B cell (primary cell): ENCODE data around the gene TMEM87B.

Experiments
- CTCF ChIP-seq: fragments of 200-600 bp; IDR thresholded peaks from one replicate; pipeline ENCODE4 v1.8.0; 2022; ENCODE audit warnings: antibody characterized with exemption, mild to moderate bottlenecking
- EZH2 ChIP-seq: IDR thresholded peaks from 2 replicates; pipeline ENCODE4 v1.6.1; 2012; ENCODE audit warnings: borderline replicate concordance, low read depth, mild to moderate bottlenecking, moderate library complexity, low read length; ENCODE audit not compliant: insufficient read depth, poor library complexity, severe bottlenecking

DNA sequence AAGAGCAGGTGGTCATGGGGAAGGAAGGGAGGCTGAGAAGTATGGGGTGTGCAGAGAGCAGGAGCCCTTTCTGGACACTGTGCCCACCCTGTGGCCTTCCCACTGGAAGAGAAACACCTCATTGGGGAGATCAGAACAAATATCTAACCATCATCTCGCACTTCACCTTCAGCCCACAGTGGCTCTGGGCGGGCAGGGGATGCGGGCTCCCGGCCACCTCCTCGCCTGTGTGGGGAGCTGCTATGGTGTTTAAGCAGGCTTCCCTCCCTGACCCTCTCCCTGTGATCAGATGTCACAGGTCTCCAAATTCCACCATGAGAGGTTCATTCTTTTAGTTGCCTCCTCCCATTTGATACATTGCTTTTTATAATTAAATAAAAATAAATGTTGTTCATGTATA lies 88.1 kb downstream of the TMEM87B start:
- TF ChIP-seq CTCF: no peak
- no peak for TF ChIP-seq EZH2
